Activated T-helper 17 cell treated with anti-CD3 and anti-CD28 coated beads, Interleukin-2, amount 50 U/mL, for 72 hours (primary cell): ENCODE measurements around the gene SLIT3. TPM values are rescaled to one million over a fixed set of nuclear protein-coding genes. Genes with fewer than 3 reads are reported as not detected.

Source experiments
- ATAC-seq: fragments of 150-1000 bp; cut with Tn5 transposase; replicated peaks from 2 replicates; pipeline ENCODE4 v1.10.0; 2021; ENCODE audit warnings: mild to moderate bottlenecking, moderate library complexity
- H3K27ac Mint-ChIP-seq: one replicate; pipeline ENCODE4 v1.8.0; 2022; ENCODE audit warnings: mixed read lengths
- H3K27me3 Mint-ChIP-seq: one replicate; pipeline ENCODE4 v1.8.0; 2022; ENCODE audit warnings: mixed read lengths
- H3K36me3 Mint-ChIP-seq: one replicate; pipeline ENCODE4 v1.8.0; 2022; ENCODE audit warnings: low read depth, mild to moderate bottlenecking, mixed read lengths
- H3K4me1 Mint-ChIP-seq: one replicate; pipeline ENCODE4 v1.8.0; 2022; ENCODE audit warnings: mixed read lengths
- H3K4me3 Mint-ChIP-seq: one replicate; pipeline ENCODE4 v1.8.0; 2022; ENCODE audit warnings: mild to moderate bottlenecking, mixed read lengths
- H3K9me3 Mint-ChIP-seq: one replicate; pipeline ENCODE4 v1.8.0; 2022; ENCODE audit warnings: mixed read lengths
- total RNA-seq, 2 donors: library from RNA; stranded (reverse); gene quantifications; one replicate each; pipeline ENCODE4 v1.2.3, GENCODE V29; 2022

SLIT3 gene
- total RNA-seq, 2 donors from 2014 or later: 0.26 TPM; not detected in 1

DNA sequence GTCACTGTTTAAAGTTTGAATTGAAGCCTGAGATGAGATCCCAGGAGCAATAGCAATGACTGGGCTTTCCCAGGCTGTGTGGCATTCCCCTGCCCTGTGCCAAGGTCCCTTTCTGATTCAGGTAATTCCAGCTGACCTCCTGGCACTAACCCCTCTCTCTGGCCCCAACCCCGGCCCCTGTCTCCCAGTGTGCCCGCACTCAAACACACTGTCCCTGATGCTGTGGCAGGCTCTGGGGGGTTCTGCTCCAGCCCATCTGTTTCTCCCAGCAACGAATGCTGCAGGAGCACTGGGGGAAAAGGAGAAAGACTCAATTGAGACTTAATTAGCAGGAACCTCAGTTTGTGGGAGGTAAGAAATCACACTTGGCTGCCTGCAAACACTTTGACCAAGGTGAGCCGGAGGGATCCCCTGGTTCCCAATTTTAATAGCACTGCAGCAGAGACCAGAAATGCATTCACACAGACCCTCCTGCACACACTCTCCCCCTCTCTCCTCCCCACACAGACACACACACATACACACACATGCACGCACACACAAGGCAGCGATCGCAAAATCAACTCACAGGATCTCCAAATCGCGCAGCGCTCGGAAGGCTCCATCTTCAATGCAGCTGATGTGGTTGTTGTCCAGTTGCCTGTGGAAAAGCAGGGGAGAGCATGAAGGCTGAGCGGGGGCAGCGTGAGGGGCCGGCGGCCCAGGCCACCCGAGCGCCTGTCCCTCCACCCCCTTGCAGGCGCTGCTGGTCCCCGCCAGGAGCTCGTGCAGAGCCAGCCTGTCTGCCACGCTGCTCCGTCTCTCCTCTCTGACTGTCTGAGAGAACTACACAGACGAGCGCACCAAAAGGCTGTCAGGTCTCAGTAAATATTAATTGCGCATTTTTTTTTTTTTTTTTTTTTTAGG is 456.7 kb downstream of the SLIT3 start:
- no peak overlapping the region for H3K4me3 Mint-ChIP-seq
- H3K9me3 Mint-ChIP-seq: no peaks in the 10 kb centered on the region
- no peak for ATAC-seq
- peaks cover 40% of the 10 kb centered on the region for H3K27me3 Mint-ChIP-seq
- H3K27ac Mint-ChIP-seq: no peak overlapping the region
- H3K4me1 Mint-ChIP-seq: no peaks in the 10 kb centered on the region
- no peaks in the 10 kb centered on the region for H3K36me3 Mint-ChIP-seq

DNA sequence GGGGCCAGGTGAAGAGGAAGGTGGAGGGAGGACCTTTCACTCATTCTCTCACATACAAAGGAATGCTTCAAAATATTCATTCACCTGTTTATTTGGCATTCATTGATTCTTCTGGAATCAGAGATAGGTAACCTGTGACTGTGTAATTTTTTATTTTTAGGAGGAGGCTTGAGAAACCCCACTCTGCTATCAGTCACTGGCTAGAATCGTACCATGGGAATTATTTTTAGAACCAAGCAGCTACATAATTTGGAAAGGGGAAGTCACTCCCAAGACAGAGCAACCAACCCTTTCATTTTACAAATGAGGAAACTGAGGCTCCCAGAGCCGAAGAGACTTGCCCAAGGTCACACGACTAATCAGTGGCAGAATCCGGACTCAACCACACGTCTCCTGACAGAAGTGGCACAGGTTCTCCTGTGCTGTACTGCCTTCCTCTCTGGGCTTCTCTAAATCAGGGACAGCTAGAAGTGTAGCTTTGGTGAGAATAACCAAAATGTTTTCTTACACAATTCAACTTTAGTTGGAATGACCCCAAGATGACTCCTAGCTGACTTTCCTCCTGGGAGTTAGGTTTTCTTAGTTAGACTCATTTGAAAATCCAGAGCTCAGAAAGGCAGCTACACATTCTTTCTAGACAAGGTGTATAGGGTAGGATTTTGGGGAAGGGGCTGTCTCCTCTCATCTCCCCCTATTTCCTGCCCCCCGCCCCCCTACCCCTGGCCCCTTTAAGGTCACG is 457.5 kb downstream of the SLIT3 start:
- H3K4me3 Mint-ChIP-seq: no peak overlapping the region
- H3K27ac Mint-ChIP-seq: no peak overlapping the region
- peaks cover 3% of the 10 kb centered on the region for H3K9me3 Mint-ChIP-seq
- peaks cover 44% of the 10 kb centered on the region for H3K27me3 Mint-ChIP-seq
- peaks cover 4% of the 10 kb centered on the region for H3K4me1 Mint-ChIP-seq
- H3K36me3 Mint-ChIP-seq: no peaks in the 10 kb centered on the region
- ATAC-seq: no peak

DNA sequence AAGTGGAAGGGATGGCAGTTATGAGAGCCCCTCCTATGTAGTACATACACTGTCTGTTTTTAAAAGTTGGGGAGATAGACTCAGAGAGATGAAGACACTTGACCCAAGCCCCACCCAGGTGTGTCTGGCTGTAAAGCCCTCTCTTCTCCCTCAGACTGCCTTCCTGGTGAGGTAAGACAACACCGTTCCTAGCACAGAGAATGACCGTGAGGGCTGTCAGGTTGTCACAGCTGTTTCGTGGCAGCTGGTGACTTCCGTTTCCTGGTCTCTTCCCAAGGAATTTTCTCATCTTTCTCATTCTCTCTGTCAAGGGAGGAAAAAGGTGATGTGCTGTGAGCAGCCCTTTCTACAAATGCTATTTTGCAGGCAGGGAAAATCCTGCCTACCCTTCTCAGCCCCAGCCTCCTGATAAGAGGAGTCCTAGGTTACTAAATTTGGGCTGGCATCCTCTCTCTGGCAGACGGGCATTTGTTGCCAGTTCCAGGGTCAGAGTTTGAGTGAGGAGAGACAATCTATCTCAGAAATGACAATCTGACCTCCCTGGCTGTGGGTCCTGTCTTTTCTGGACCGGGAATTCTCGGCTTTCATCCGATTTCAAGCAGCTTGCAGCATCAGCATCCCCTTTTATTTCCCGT is 458.3 kb downstream of the SLIT3 start:
- Mint-ChIP-seq H3K36me3 (no peaks in the 10 kb centered on the region), H3K9me3 (peaks cover 3% of the 10 kb centered on the region), H3K4me3 (no peak overlapping the region), H3K27me3 (peaks cover 45% of the 10 kb centered on the region), H3K4me1 (peaks cover 4% of the 10 kb centered on the region), H3K27ac (no peak overlapping the region)
- ATAC-seq: no peak

DNA sequence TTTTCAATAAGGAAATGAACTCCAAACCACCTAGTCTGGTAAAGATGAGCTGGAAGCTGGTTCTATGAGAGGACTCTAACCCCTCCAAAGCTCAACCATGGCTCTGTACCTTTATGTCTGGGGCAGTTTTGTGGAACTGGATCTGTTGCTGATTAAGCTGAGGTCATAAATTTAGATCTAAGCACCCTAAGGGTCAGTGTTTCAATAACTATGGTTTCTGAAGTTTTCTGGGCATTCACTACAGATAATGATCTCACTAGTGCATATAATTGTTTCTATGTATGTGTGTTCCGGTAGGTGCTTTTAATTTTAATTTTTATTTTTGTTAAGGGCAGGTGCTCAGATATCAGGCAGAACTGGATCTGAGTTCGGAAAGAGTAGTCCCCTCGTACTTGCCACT is 463.1 kb downstream of the SLIT3 start:
- Mint-ChIP-seq H3K4me1 (peaks cover 7% of the 10 kb centered on the region), H3K9me3 (peaks cover 3% of the 10 kb centered on the region), H3K36me3 (no peaks in the 10 kb centered on the region), H3K4me3 (no peak overlapping the region), H3K27ac (no peak overlapping the region), H3K27me3 (peaks cover 27% of the 10 kb centered on the region)
- no peak for ATAC-seq

DNA sequence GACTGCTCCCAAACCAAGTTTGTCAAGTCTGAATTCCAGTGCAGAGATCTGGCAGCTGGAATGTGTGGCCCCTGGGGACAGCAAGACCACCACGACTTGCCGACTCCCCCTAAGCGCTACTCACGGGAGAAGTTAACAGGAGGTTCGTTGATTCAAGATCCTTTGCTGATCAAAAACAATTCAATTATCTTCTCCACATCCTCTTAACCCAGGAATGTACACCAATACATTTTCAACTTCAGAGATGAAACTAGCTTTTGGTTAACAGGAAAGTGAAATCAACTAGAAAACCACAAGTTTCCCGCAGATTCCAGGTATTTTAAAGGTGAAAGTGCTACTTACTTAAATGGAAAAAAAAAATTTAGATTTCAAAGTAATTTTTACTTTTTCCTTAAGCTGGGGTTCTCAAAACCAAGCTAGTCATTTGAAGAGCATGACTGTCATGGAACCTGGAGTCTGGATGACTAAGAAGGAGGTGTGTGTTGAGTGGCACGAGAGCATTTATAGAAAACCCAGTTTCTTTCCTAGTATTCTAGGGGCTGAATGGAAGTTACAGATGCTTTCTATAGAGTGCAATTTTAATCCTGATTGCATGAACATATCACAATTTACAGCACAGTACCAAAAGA is 464.2 kb downstream of the SLIT3 start:
- Mint-ChIP-seq H3K27me3 (peaks cover 23% of the 10 kb centered on the region), H3K36me3 (no peaks in the 10 kb centered on the region), H3K4me3 (peak overlapping the region; percentile 45), H3K4me1 (peaks cover 7% of the 10 kb centered on the region), H3K27ac (peak overlapping the region; percentile 62), H3K9me3 (peaks cover 3% of the 10 kb centered on the region)
- peak; percentile 88 for ATAC-seq

DNA sequence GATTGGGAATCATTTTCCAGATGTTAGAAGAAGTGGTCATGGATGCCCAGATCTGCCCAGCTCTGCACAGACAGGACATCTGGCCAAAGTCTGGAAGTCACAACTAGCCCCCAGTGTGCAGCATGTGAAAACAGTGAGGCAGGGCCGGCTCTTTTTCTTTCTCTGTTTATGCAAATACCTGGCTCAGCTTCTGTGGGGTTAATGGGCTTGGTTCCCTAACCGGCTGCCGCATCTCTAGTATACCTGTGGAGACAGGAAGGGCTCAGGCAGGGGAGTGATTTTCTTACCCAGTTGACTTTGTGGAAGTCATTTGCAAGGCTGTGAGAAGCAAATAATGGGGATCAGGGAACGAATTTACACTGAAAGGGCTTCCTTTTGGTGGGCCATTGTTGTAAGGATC is 467.0 kb downstream of the SLIT3 start:
- no peak for ATAC-seq
- peaks cover 3% of the 10 kb centered on the region for H3K9me3 Mint-ChIP-seq
- no peak overlapping the region for H3K27ac Mint-ChIP-seq
- H3K36me3 Mint-ChIP-seq: no peaks in the 10 kb centered on the region
- H3K27me3 Mint-ChIP-seq: peaks cover 25% of the 10 kb centered on the region
- H3K4me1 Mint-ChIP-seq: peaks cover 7% of the 10 kb centered on the region
- H3K4me3 Mint-ChIP-seq: no peak overlapping the region

DNA sequence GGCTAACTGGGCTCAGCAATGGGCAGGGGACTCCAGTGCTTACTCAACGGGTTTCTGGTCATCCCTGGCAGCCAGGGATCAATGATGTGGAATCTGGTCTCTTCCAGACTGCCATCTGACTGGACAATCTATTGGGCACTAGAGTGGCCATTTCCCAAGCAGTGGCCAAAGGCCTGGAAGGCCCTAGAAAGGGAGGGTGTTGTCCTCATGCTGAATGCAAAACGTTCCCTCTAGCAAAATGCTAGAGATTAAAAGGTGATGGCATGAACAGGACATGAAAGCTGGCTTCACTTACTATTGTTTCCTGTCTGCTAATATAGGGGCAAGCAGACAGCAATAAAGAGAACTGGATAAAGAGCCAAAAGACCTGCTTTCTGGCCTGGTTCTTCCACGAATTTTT is 467.6 kb downstream of the SLIT3 start:
- no peak for ATAC-seq
- H3K27me3 Mint-ChIP-seq: peaks cover 20% of the 10 kb centered on the region
- H3K4me1 Mint-ChIP-seq: peaks cover 3% of the 10 kb centered on the region
- no peak overlapping the region for H3K27ac Mint-ChIP-seq
- H3K9me3 Mint-ChIP-seq: no peaks in the 10 kb centered on the region
- H3K36me3 Mint-ChIP-seq: no peaks in the 10 kb centered on the region
- no peak overlapping the region for H3K4me3 Mint-ChIP-seq

DNA sequence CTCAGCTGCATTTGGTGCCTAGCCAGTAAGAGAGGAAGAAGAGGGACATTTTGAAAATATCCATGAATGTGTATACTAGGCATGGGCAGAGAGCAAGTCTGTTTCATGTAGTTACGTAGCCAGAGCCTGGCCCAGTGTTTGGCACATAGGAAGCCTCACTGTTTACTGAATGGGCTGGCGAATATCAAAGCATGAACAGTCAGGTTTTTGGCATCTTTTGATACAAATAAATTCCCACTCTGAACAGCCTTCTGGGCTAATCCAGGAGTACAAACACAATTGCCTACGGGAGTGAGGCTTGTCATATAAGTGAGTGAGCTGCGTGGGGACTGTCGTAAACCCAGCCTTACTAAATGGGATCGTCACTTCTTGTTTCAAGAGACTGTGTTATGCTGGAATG is 468.6 kb downstream of the SLIT3 start:
- H3K27ac Mint-ChIP-seq: no peak overlapping the region
- H3K9me3 Mint-ChIP-seq: no peaks in the 10 kb centered on the region
- H3K27me3 Mint-ChIP-seq: peaks cover 20% of the 10 kb centered on the region
- no peak overlapping the region for H3K4me3 Mint-ChIP-seq
- H3K36me3 Mint-ChIP-seq: no peaks in the 10 kb centered on the region
- H3K4me1 Mint-ChIP-seq: peaks cover 3% of the 10 kb centered on the region
- no peak for ATAC-seq

DNA sequence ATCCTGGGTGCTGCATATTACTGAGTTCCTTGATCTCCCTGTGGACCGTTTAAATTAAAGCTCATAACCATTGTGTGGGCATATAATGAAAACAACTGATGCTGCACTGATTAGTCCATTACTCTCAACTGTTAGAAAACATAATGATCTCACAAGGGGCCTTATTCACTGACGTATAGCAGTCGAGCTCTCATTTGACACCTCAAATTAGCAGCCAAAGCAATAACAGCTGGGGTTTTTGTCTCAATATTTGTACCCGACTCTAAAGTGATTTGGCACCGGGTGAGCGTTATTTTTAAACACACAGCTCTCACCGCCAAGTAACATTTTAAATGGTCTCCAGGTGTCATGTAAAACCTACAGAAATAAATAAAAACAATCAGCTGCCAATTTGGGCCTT is 469.6 kb downstream of the SLIT3 start:
- Mint-ChIP-seq H3K4me3 (no peak overlapping the region), H3K27me3 (peaks cover 20% of the 10 kb centered on the region), H3K36me3 (no peaks in the 10 kb centered on the region), H3K4me1 (peaks cover 3% of the 10 kb centered on the region), H3K9me3 (no peaks in the 10 kb centered on the region), H3K27ac (no peak overlapping the region)
- no peak for ATAC-seq

DNA sequence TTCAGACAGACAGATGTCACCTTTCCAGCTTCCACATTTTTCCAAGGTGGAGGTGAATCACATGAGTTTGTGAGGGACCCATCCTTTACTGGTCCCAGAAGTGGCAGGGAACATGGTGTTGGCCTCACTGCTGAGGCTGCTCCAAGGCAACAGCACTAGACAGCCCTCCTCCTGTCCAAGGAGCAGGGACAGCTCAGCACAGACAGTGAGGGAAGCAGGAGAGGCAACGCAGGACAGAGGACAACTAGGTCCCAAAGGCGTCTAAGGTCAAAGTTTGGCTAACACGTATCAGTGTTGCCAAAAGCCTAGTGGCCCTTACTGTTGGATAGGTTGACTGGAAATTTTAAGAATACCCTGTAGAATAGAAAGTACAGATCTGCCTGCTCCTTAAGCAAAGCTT is 470.1 kb downstream of the SLIT3 start:
- Mint-ChIP-seq H3K4me3 (no peak overlapping the region), H3K9me3 (no peaks in the 10 kb centered on the region), H3K4me1 (no peaks in the 10 kb centered on the region), H3K27ac (no peak overlapping the region), H3K36me3 (no peaks in the 10 kb centered on the region), H3K27me3 (peaks cover 20% of the 10 kb centered on the region)
- no peak for ATAC-seq

DNA sequence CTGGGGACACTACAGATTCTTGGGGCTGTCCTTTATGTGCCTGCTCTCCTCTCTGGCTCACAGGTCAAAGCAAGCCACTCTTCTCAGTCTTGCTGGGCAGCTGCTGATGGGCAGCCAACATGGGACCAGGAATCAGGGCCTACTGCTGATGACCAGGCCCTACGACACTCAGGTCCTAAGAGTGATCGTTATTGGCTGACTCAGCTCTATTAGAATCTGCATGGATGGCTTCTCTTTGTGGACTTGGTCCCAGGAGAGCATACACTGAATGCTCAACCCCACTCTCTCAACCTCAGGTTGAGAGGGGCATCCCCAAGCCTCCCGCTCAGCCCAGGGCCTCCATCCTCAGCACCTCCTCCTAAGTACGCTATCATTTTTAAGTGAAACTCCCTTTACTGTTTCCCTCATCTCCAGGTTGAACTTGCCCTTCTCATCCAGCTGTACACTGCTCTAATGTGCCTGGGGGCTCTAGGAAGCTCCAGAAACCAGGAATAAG is 471.0 kb downstream of the SLIT3 start:
- H3K36me3 Mint-ChIP-seq: no peaks in the 10 kb centered on the region
- no peak overlapping the region for H3K4me3 Mint-ChIP-seq

DNA sequence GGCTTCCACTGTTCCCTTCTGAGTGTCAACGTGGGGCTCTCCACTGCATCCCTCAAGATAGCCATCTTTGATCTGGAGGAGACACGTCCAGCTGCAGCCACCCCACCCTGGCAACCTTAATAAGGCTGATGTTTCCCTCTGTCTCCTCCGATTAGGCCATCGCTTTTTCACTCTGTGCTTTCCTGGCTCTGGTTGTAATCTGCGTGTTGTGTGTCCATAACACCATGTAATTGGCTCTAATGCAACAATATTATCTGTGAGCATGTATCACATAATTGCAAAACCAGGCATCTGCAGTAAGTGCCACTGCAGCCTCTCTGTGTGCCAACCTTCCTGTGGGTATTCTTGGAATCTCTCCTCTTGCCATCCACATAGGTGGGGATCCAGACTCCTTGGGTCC is 471.9 kb downstream of the SLIT3 start:
- no peak for ATAC-seq
- Mint-ChIP-seq H3K27me3 (peaks cover 21% of the 10 kb centered on the region), H3K4me3 (no peak overlapping the region), H3K9me3 (no peaks in the 10 kb centered on the region), H3K27ac (no peak overlapping the region), H3K4me1 (no peaks in the 10 kb centered on the region), H3K36me3 (no peaks in the 10 kb centered on the region)

More for the DNA sequence above, 471.0 kb downstream of the SLIT3 start:
- Mint-ChIP-seq H3K27ac (no peak overlapping the region), H3K27me3 (peaks cover 20% of the 10 kb centered on the region), H3K4me1 (no peaks in the 10 kb centered on the region), H3K9me3 (no peaks in the 10 kb centered on the region)
- no peak for ATAC-seq

DNA sequence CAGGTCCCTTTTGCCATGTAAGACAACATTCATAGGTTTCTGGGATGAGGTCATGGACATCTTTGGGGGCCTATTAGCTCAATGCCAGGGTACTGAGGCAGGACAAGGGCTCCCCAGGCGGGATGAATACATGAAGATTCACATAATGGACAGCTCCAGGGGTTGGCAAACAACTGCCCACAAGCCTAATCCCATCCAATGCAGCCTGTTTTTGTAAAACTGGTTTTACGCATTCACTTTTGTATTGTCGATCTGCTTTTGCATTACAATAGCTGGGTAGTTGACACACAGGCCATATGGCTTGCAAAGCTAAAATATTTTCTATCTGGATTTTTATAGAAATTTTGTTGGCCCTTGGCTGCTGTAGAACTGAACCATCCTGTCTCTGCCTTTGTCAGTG is 473.3 kb downstream of the SLIT3 start:
- H3K27me3 Mint-ChIP-seq: peaks cover 24% of the 10 kb centered on the region
- ATAC-seq: no peak
- H3K27ac Mint-ChIP-seq: no peak overlapping the region
- no peak overlapping the region for H3K4me3 Mint-ChIP-seq
- no peaks in the 10 kb centered on the region for H3K9me3 Mint-ChIP-seq
- H3K36me3 Mint-ChIP-seq: no peaks in the 10 kb centered on the region
- H3K4me1 Mint-ChIP-seq: peaks cover 5% of the 10 kb centered on the region

DNA sequence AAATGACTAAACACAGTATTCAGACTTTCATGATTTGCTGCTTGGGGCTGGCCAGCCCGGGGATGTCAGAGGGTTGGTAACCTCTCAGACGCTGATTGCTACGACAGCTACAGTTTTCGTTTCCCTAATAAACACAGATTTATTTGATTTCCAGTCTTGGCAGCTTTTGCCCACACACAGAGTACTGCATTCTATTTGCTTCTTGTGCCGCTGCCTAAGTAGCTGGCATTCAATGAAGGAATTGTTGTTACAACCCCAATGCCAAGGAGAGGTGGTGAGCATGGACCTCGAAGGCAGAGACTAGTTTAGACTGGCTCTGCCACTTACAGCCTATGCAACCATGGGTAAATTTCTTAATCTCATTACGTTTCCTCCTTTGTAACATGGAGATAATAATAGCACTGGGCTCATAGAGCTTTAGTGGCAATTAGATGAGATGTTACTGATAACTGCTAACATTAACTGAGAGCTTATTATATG is 474.7 kb downstream of the SLIT3 start:
- Mint-ChIP-seq H3K4me3 (no peak overlapping the region), H3K36me3 (no peaks in the 10 kb centered on the region), H3K27me3 (peaks cover 19% of the 10 kb centered on the region), H3K27ac (no peak overlapping the region), H3K9me3 (no peaks in the 10 kb centered on the region), H3K4me1 (peaks cover 5% of the 10 kb centered on the region)
- ATAC-seq: no peak
